PC-9 (cell line): ENCODE data around the gene SYCN.

ENCODE experiments used
- EZH2 ChIP-seq: fragments of 200-600 bp; sonication (generic); IDR thresholded peaks from 2 replicates; pipeline ENCODE4 v1.8.0; 2017; ENCODE audit warnings: antibody characterized with exemption, low read depth
- TF ChIP-seq, protein P1 (sequence below): fragments of 200-600 bp; sonication (generic); conservative IDR thresholded peaks from 2 replicates; pipeline ENCODE4 v1.6.1; 2017; ENCODE audit warnings: mixed run types, antibody characterized with exemption, mild to moderate bottlenecking, moderate library complexity

DNA sequence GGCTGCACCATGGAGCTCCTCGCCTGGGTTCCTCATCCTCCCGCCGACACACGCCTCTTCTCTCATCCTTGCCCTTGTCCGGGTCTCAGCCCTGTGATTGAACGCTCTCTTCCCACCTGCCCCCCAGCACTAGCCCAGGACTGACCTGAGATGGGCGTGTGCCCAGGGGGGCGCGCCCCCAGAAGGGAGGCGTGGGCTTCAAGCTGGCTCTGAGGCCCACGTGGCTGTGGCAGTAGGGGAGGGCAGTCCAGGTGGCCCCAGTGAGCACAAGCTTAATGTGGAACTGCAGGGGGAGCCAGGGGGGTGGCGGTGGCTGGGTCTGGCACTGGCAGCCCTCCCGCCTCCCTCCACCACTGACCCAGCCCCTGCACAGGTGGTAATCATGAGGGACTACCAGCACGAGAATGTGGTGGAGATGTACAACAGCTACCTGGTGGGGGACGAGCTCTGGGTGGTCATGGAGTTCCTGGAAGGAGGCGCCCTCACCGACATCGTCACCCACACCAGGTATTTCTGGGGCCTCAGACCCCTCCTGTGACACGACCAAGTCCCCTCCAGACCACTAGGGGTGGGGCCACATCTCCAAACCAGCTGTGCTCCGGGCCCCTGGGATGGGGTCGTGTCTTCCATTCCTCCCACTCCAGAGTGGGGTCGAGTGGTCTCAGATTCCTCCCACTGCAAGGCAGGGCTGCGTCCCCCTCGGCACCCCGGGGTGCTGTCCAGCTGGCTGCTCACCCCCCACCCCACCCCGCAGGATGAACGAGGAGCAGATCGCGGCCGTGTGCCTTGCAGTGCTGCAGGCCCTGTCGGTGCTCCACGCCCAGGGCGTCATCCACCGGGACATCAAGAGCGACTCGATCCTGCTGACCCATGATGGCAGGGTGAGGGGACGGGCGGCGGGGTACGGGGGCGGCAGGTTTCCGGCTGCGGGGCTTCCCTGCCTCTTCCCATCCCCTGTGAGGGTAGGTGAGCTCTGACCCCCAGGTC lies 29.2 kb downstream of the SYCN start:
- TF ChIP-seq, protein P1, sequence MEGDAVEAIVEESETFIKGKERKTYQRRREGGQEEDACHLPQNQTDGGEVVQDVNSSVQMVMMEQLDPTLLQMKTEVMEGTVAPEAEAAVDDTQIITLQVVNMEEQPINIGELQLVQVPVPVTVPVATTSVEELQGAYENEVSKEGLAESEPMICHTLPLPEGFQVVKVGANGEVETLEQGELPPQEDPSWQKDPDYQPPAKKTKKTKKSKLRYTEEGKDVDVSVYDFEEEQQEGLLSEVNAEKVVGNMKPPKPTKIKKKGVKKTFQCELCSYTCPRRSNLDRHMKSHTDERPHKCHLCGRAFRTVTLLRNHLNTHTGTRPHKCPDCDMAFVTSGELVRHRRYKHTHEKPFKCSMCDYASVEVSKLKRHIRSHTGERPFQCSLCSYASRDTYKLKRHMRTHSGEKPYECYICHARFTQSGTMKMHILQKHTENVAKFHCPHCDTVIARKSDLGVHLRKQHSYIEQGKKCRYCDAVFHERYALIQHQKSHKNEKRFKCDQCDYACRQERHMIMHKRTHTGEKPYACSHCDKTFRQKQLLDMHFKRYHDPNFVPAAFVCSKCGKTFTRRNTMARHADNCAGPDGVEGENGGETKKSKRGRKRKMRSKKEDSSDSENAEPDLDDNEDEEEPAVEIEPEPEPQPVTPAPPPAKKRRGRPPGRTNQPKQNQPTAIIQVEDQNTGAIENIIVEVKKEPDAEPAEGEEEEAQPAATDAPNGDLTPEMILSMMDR, result no peak
- TF ChIP-seq EZH2, result no peak
